PFSK-1 (cell line): Measurements from ENCODE around the gene NEDD4L.

Experiments used
- FOXP2 ChIP-seq: optimal IDR thresholded peaks from 2 replicates; pipeline ENCODE3; 2011; ENCODE audit warnings: borderline replicate concordance, control low read depth, inconsistent platforms; ENCODE audit not compliant: insufficient read depth; ENCODE audit errors: extremely low read length, extremely low read depth
- POLR2AphosphoS5 ChIP-seq: IDR thresholded peaks from 2 replicates; pipeline ENCODE4 v1.6.1; 2012; ENCODE audit warnings: low read depth, mild to moderate bottlenecking, control low read depth, low read length, moderate library complexity
- SIN3A ChIP-seq: IDR thresholded peaks from 2 replicates; pipeline ENCODE4 v1.6.1; 2012; ENCODE audit warnings: mild to moderate bottlenecking, low read length, moderate library complexity, borderline replicate concordance; ENCODE audit not compliant: insufficient read depth
- TAF1 ChIP-seq: IDR thresholded peaks from 2 replicates; pipeline ENCODE4 v1.6.1; 2012; ENCODE audit warnings: low read length, control low read depth, borderline replicate concordance; ENCODE audit not compliant: insufficient read depth
- TF ChIP-seq, protein P1 (sequence below), 2 experiments: IDR thresholded peaks; 2 replicates each; pipeline versions ENCODE4 v1.6.1 to v1.8.0; 2011 to 2012; ENCODE audit warnings: low read depth in 2 of 2, low read length in 2 of 2, control low read depth in 1 of 2, inconsistent platforms in 1 of 2, mild to moderate bottlenecking in 1 of 2, moderate library complexity in 1 of 2; ENCODE audit not compliant: insufficient read depth in 1 of 2

GRCh38 chr18:58391231-58391825, 347.3 kb downstream of the NEDD4L start:
- TF ChIP-seq SIN3A (no peak), TAF1 (no peak), POLR2AphosphoS5 (no peak), FOXP2 (no peak)
- TF ChIP-seq, protein P1, sequence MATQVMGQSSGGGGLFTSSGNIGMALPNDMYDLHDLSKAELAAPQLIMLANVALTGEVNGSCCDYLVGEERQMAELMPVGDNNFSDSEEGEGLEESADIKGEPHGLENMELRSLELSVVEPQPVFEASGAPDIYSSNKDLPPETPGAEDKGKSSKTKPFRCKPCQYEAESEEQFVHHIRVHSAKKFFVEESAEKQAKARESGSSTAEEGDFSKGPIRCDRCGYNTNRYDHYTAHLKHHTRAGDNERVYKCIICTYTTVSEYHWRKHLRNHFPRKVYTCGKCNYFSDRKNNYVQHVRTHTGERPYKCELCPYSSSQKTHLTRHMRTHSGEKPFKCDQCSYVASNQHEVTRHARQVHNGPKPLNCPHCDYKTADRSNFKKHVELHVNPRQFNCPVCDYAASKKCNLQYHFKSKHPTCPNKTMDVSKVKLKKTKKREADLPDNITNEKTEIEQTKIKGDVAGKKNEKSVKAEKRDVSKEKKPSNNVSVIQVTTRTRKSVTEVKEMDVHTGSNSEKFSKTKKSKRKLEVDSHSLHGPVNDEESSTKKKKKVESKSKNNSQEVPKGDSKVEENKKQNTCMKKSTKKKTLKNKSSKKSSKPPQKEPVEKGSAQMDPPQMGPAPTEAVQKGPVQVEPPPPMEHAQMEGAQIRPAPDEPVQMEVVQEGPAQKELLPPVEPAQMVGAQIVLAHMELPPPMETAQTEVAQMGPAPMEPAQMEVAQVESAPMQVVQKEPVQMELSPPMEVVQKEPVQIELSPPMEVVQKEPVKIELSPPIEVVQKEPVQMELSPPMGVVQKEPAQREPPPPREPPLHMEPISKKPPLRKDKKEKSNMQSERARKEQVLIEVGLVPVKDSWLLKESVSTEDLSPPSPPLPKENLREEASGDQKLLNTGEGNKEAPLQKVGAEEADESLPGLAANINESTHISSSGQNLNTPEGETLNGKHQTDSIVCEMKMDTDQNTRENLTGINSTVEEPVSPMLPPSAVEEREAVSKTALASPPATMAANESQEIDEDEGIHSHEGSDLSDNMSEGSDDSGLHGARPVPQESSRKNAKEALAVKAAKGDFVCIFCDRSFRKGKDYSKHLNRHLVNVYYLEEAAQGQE (IDR thresholded peaks at IDR 0.05; ENCODE audit: insufficient read depth in 1 of 2, low read depth in 2 of 2, low read length in 2 of 2), result no peak
